Common myeloid progenitor, CD34-positive (primary cell): ENCODE measurements around the gene XCL2.

ENCODE experiments used
- CTCF ChIA-PET: fragments of 350-600 bp; sonication (Branson Sonifier 250); formaldehyde crosslinking; loops from one replicate; lab custom pipeline; 2021; ENCODE audit warnings: antibody characterized with exemption; lab: Charles Lee
- POLR2A ChIA-PET: fragments of 350-600 bp; sonication (Branson Sonifier 250); formaldehyde crosslinking; loops from one replicate; lab custom pipeline; 2021; ENCODE audit warnings: antibody characterized with exemption; lab: Charles Lee
- DNase-seq, 3 donors: peaks; one replicate each; pipeline versions ENCODE4 v3.0.0 to v3.0.0-alpha.2; 2013
- H3K27ac ChIP-seq, 2 experiments: 1 replicate in 1 of 2; 2 replicates in 1 of 2; pipeline ENCODE4 v1.7.0; 2013; ENCODE audit warnings: inconsistent platforms in 2 of 2, low read length in 2 of 2, mild to moderate bottlenecking in 2 of 2, low read depth in 1 of 2, moderate library complexity in 1 of 2; ENCODE audit not compliant: severe bottlenecking in 2 of 2, insufficient read depth in 1 of 2, poor library complexity in 1 of 2
- H3K27me3 ChIP-seq, 5 experiments: replicated peaks in 2 of 5; 1 replicate in 3 of 5; 2 replicates in 2 of 5; pipeline versions ENCODE4 v1.6.1 to v1.7.0; 2013; ENCODE audit warnings: low read length in 4 of 5, mild to moderate bottlenecking in 2 of 5, moderate library complexity in 2 of 5, inconsistent platforms in 1 of 5; ENCODE audit not compliant: insufficient read depth in 5 of 5, control insufficient read depth in 4 of 5
- H3K36me3 ChIP-seq, 4 experiments: 1 replicate in 2 of 4; 2 replicates in 2 of 4; pipeline versions ENCODE4 v1.6.1 to v1.7.0; 2013; ENCODE audit warnings: low read length in 3 of 4, control low read depth in 1 of 4, mild to moderate bottlenecking in 1 of 4; ENCODE audit not compliant: control insufficient read depth in 4 of 4, insufficient read depth in 4 of 4
- H3K4me1 ChIP-seq, 4 experiments: 1 replicate in 3 of 4; 2 replicates in 1 of 4; pipeline versions ENCODE4 v1.6.1 to v1.7.1; 2013; ENCODE audit warnings: low read length in 3 of 4, mild to moderate bottlenecking in 3 of 4, control low read depth in 1 of 4, inconsistent platforms in 1 of 4, moderate library complexity in 1 of 4; ENCODE audit not compliant: control insufficient read depth in 4 of 4, insufficient read depth in 4 of 4; ENCODE audit errors: control extremely low read depth in 1 of 4
- H3K4me3 ChIP-seq, 7 experiments: 1 replicate in 4 of 7; 2 replicates in 3 of 7; pipeline versions ENCODE4 v1.5.1 to v1.7.0; 2013; ENCODE audit warnings: mild to moderate bottlenecking in 7 of 7, low read length in 6 of 7, moderate library complexity in 6 of 7, inconsistent platforms in 2 of 7, low read depth in 2 of 7, control low read depth in 1 of 7; ENCODE audit not compliant: insufficient read depth in 4 of 7, control insufficient read depth in 1 of 7; ENCODE audit errors: extremely low read depth in 1 of 7
- H3K9me3 ChIP-seq, 5 experiments: 1 replicate in 4 of 5; 2 replicates in 1 of 5; pipeline versions ENCODE4 v1.6.1 to v1.7.1; 2013; ENCODE audit warnings: low read length in 4 of 5, mild to moderate bottlenecking in 2 of 5, inconsistent platforms in 1 of 5, low read depth in 1 of 5, moderate library complexity in 1 of 5; ENCODE audit not compliant: control insufficient read depth in 4 of 5, insufficient read depth in 2 of 5; ENCODE audit errors: control extremely low read depth in 1 of 5
- WGBS: methylation state at CpG from one replicate; pipeline ENCODE4 v1.1.5; 2013; ENCODE audit not compliant: insufficient coverage; 5-methylcytosine and 5-hydroxymethylcytosine counted together

XCL2 gene

DNA sequence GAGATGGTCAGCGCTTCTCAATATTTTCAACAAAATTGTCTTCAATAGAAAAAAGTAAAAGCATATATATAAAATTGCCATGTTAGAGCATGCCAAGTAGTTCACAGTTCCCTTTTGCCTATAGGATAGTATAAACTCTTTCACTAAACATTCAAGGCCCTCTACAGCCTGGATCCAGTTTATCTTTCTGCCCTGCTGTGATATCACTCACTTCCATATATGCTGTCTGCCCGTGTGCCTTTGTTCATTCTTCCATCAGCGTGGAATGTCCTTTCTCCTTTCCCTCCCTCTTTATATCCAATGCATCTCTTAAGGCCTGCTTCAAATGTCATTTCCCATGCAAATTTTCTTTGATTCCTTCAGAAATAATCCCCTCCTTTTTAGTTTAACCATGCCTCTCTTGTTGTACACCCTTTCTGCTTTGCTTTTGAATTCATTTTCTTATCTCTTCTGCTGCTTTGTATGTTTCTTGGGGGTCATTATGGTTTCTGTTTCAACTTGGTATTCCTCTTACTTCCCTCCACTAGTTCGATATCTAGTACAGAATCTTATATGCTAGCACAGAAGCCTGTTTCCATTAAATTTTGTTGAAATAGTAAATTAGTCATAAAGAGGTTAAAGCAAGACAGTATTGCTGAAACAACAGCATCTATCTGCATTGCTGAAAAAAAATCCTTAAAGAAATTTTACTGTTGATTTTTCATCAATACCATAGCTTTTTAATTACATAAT is 44.7 kb downstream of the XCL2 start:
- H3K9me3 ChIP-seq: no peaks in the 10 kb centered on the region
- H3K4me1 ChIP-seq: peaks cover 4 to 28% (median 10%) of the 10 kb centered on the region in 4 experiments
- H3K27me3 ChIP-seq: no peaks in the 10 kb centered on the region
- ChIA-PET CTCF (no interaction called here), POLR2A (no interaction called here)
- no peak overlapping the region for H3K27ac ChIP-seq
- DNase-seq: no peak
- WGBS: 71% methylated on average over 1 of the region's 4 CpGs
- H3K36me3 ChIP-seq: no peaks in the 10 kb centered on the region
- no peak overlapping the region for H3K4me3 ChIP-seq

- Histone ChIP-seq H3K27me3 (no peaks in the 10 kb centered on the region), H3K9me3 (no peaks in the 10 kb centered on the region), H3K4me3 (no peak overlapping the region), H3K4me1 (peaks cover 3 to 18% (median 7%) of the 10 kb centered on the region in 4 experiments), H3K36me3 (no peaks in the 10 kb centered on the region), H3K27ac (no peak overlapping the region)
- ChIA-PET CTCF (no interaction called here), POLR2A (no interaction called here)
- DNase-seq: peak in 1 of 3 donors; percentile 21
- WGBS: 88% methylated on average over 1 of the region's 2 CpGs
Measured at GRCh38 chr1:168498159-168498631, 45.6 kb downstream of the XCL2 start.

DNA sequence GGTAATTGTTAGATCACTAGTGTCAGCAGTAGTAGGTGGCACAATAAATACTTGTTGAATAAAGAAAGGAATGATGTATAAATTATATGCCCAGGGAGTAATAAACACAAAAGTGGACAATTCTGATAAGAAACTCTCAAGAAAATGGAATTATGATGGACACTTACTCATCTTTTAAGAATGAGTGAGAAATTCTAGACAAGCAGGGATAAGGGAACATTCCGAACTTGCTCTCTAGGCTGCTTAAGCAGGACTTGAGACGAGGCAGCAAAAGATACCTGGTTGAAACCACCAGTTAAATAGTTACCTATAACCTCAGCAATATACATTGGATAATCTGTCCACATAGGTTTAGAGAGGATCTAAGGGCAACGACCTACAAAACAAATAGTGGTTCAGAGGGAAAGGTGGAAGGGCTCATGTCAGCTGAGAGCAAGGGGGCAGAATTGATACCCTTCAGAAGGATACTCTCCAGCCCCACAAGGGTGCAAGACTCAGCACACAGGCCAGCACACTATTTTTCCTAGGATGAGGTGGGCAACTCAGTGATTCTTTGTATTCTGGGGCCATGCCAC is 46.3 kb downstream of the XCL2 start:
- Histone ChIP-seq H3K36me3 (no peaks in the 10 kb centered on the region), H3K9me3 (no peaks in the 10 kb centered on the region), H3K27ac (no peak overlapping the region), H3K27me3 (no peaks in the 10 kb centered on the region), H3K4me3 (no peak overlapping the region), H3K4me1 (peaks cover 3 to 14% (median 7%) of the 10 kb centered on the region in 4 experiments)
- no peak for DNase-seq
- WGBS: 100% methylated on average over 1 of the region's 3 CpGs
- POLR2A ChIA-PET: no interaction called here
- CTCF ChIA-PET: no interaction called here

DNA sequence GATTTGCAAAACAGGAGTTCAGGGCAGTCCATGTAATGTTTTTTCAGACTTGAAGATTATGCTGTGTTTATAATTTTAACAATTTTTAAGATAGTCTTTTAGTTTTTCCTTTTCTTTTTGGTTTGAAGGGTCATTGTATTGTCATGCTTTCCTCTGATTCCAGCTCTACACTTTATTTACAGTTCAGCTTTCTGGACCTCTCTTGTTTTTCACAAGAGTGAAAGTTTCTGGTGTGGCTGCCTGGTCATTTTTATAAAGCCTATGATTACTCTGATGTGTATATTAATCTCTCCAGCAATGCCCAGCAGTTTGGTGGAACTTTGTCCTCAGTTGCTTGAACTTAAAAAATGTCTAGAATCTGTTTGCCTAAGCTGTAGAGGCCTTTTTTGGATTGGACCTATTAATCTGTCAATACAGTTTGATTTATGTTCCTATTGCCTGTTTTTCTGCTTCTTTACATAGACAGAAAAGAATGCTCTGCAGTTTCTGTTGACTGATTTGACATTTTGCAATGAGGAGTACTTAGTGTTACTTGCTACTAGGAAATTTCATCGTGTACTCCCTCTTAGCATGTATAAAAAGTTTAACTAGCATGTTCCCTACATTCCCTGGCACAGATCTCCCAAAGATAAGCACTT is 52.2 kb downstream of the XCL2 start:
- POLR2A ChIA-PET: no interaction called here

More for the DNA sequence above, 52.2 kb downstream of the XCL2 start:
- Histone ChIP-seq H3K27ac (no peak overlapping the region), H3K4me3 (no peak overlapping the region), H3K4me1 (peaks cover 8 to 12% (median 10%) of the 10 kb centered on the region in 4 experiments), H3K27me3 (no peaks in the 10 kb centered on the region), H3K9me3 (peaks cover 0 to 2% (median 0%) of the 10 kb centered on the region in 5 experiments), H3K36me3 (no peaks in the 10 kb centered on the region)
- CTCF ChIA-PET: interaction anchor here (0.8 to 1.8 kb wide), 3 partner anchors 9 to 12 kb away, joined by 4 read pairs; no protein-coding TSS in a partner anchor
- no peak for DNase-seq
- no CpG with 5 or more reads among the region's 1 CpG for WGBS
